ENCODE data around the gene DLG1.

The DLG1 gene

GRCh38 chr3:197298341-197298944, at the start of gene DLG1:
DLG1 (minus strand) TSS chr3:197298612; CDS start chr3:197297204, 1,408 bp downstream.
- DNase-seq (ENCODE audit: low spot score) = peak; percentile 96
- CTCF ChIA-PET = interaction anchor here (0.6 kb wide), 3 partner anchors 26 to 451 kb away, joined by 3 to 4 read pairs (median 3); no protein-coding TSS in a partner anchor

GRCh38 chr3:197348014-197348413, 49.6 kb upstream of the DLG1 start:
- no peak overlapping the region for H3K27ac ChIP-seq
- ChIA-PET POLR2A (ENCODE audit: low non-redundant PET) (no interaction called here), CTCF (no interaction called here)
- no peak for DNase-seq (ENCODE audit: low spot score)
- TF ChIP-seq CTCF (conservative IDR thresholded peaks at IDR 0.05; ENCODE audit: low read depth) = no peak

More at GRCh38 chr3:197298341-197298944, at the start of gene DLG1:
- peak within 1 kb of the TSS; percentile 96 for H3K27ac ChIP-seq
- POLR2A ChIA-PET (ENCODE audit: low non-redundant PET) = interaction anchor here (0.7 to 1.0 kb wide), 2 partner anchors 68 to 79 kb away, joined by 3 to 4 read pairs; no protein-coding TSS in a partner anchor
- no peak for TF ChIP-seq CTCF (conservative IDR thresholded peaks at IDR 0.05; ENCODE audit: low read depth)

GRCh38 chr3:197345390-197345789, 47.0 kb upstream of the DLG1 start:
- TF ChIP-seq CTCF (conservative IDR thresholded peaks at IDR 0.05; ENCODE audit: low read depth) = no peak
- CTCF ChIA-PET = interaction anchor here (0.6 kb wide), 2 partner anchors 11 to 344 kb away, joined by 3 to 4 read pairs; no protein-coding TSS in a partner anchor
- no peak for DNase-seq (ENCODE audit: low spot score)
- POLR2A ChIA-PET (ENCODE audit: low non-redundant PET) = no interaction called here
- no peak overlapping the region for H3K27ac ChIP-seq

GRCh38 chr3:197344582-197345318, 46.3 kb upstream of the DLG1 start:
- ChIA-PET POLR2A (ENCODE audit: low non-redundant PET) (no interaction called here), CTCF (no interaction called here)
- DNase-seq (ENCODE audit: low spot score) = no peak
- TF ChIP-seq CTCF (conservative IDR thresholded peaks at IDR 0.05; ENCODE audit: low read depth) = no peak
- H3K27ac ChIP-seq = no peak overlapping the region

GRCh38 chr3:197343656-197344408, 45.4 kb upstream of the DLG1 start:
- H3K27ac ChIP-seq = no peak overlapping the region
- TF ChIP-seq CTCF (conservative IDR thresholded peaks at IDR 0.05; ENCODE audit: low read depth) = no peak
- ChIA-PET POLR2A (ENCODE audit: low non-redundant PET) (no interaction called here), CTCF (no interaction called here)
- DNase-seq (ENCODE audit: low spot score) = no peak

GRCh38 chr3:197343111-197343510, 44.7 kb upstream of the DLG1 start:
- CTCF ChIA-PET = no interaction called here

More at GRCh38 chr3:197343111-197343510, 44.7 kb upstream of the DLG1 start:
- DNase-seq (ENCODE audit: low spot score) = no peak
- no peak overlapping the region for H3K27ac ChIP-seq
- POLR2A ChIA-PET (ENCODE audit: low non-redundant PET) = no interaction called here
- no peak for TF ChIP-seq CTCF (conservative IDR thresholded peaks at IDR 0.05; ENCODE audit: low read depth)
